Astrocyte of the cerebellum (primary cell): ENCODE results near the gene DEFB128.
"Not testable (repeated sequence)": the region's sequence is repeated elsewhere in the genome, so short reads cannot be mapped to it uniquely, and the experiment has no call there.

ENCODE experiments used
- DNase-seq: peaks from one replicate; pipeline ENCODE4 v3.0.0-alpha.2; 2011; ENCODE audit warnings: low read depth
- H3K4me3 ChIP-seq: 2 replicates; pipeline ENCODE4 v1.5.1; 2011; ENCODE audit warnings: mild to moderate bottlenecking, low read depth, low read length, moderate library complexity
- CTCF ChIP-seq: IDR thresholded peaks from 2 replicates; pipeline ENCODE4 v1.5.1; 2012; ENCODE audit warnings: low read length, low read depth, moderate library complexity, mild to moderate bottlenecking; ENCODE audit errors: missing control alignments
- in situ Hi-C: cut with HindIII; loops from 2 replicates; pipeline ENCODE4 v1.10.0; 2017; ENCODE audit warnings: low sequenced_read_pairs

The DEFB128 gene

GRCh38 chr20:208942-209566 lies 19.5 kb upstream of the DEFB128 start:
- TF ChIP-seq CTCF, result peak; percentile 63
- H3K4me3 ChIP-seq, result no peak overlapping the region
- peak; percentile 33 for DNase-seq
- in situ Hi-C loops, result no loop called here

GRCh38 chr20:203630-204029 lies 14.1 kb upstream of the DEFB128 start:
- in situ Hi-C loops, DNase-seq, H3K4me3 ChIP-seq: not testable (repeated sequence)

- H3K4me3 ChIP-seq, result no peak overlapping the region
- no peak for TF ChIP-seq CTCF
- no peak for DNase-seq
- in situ Hi-C loops, result no loop called here
Measured at GRCh38 chr20:199996-200395, 10.5 kb upstream of the DEFB128 start.

- in situ Hi-C loops, result no loop called here
- no peak overlapping the region for H3K4me3 ChIP-seq
- TF ChIP-seq CTCF, result no peak
- DNase-seq, result no peak
Measured at GRCh38 chr20:198225-198624, 8.7 kb upstream of the DEFB128 start.

GRCh38 chr20:187733-188132 lies 1.8 kb downstream of the DEFB128 start:
- TF ChIP-seq CTCF, result no peak
- no peak for DNase-seq
- no peak overlapping the region for H3K4me3 ChIP-seq
- in situ Hi-C loops, result no loop called here

- no peak for DNase-seq
- H3K4me3 ChIP-seq, result no peak overlapping the region
- no peak for TF ChIP-seq CTCF
- in situ Hi-C loops, result no loop called here
Measured at GRCh38 chr20:184288-184687, 5.2 kb downstream of the DEFB128 start.

GRCh38 chr20:168876-169275 lies 20.6 kb downstream of the DEFB128 start:
- no peak for DNase-seq
- in situ Hi-C loops, result no loop called here
- no peak for TF ChIP-seq CTCF
- H3K4me3 ChIP-seq, result no peak overlapping the region
